Mesothelial cell of epicardium (in vitro differentiated cells): Measurements from ENCODE around the gene COX5B. TPM values are rescaled to one million over a fixed set of nuclear protein-coding genes. Genes with fewer than 3 reads are reported as not detected.
"Not testable (repeated sequence)": the region's sequence is repeated elsewhere in the genome, so short reads cannot be mapped to it uniquely, and the experiment has no call there.

Source experiments
- DNase-seq, 2 experiments: peaks; one replicate each; pipeline ENCODE4 v3.0.0; 2021; ENCODE audit warnings: low spot score in 2 of 2; ENCODE audit not compliant: unreplicated experiment in 2 of 2
- H3K27ac Mint-ChIP-seq: 2 replicates; pipeline ENCODE4 v1.8.0; 2021; ENCODE audit warnings: mixed read lengths
- H3K27me3 Mint-ChIP-seq: 2 replicates; pipeline ENCODE4 v1.8.0; 2021; ENCODE audit warnings: low read depth, mixed read lengths
- H3K36me3 Mint-ChIP-seq: 2 replicates; pipeline ENCODE4 v1.8.0; 2021; ENCODE audit warnings: mixed read lengths
- H3K4me1 Mint-ChIP-seq: 2 replicates; pipeline ENCODE4 v1.8.0; 2021; ENCODE audit warnings: mixed read lengths
- H3K4me3 Mint-ChIP-seq: 2 replicates; pipeline ENCODE4 v1.8.0; 2021; ENCODE audit warnings: mild to moderate bottlenecking, moderate library complexity, mixed read lengths
- H3K9me3 Mint-ChIP-seq: 2 replicates; pipeline ENCODE4 v1.8.0; 2021; ENCODE audit warnings: mixed read lengths
- CTCF ChIP-seq: fragments of 200-600 bp; sonication (generic); IDR thresholded peaks from one replicate; pipeline ENCODE4 v1.5.0; 2021; ENCODE audit warnings: antibody characterized with exemption; ENCODE audit not compliant: unreplicated experiment
- total RNA-seq: library from RNA; stranded (reverse); gene quantifications from 3 replicates; pipeline ENCODE4 v1.2.1, GENCODE V29; 2021

The COX5B gene
- total RNA-seq, 1 donor from 2014 or later, result 144 TPM

GRCh38 chr2:97678298-97678697 lies 32.4 kb downstream of the COX5B start:
- TF ChIP-seq CTCF, result no peak
- Mint-ChIP-seq H3K27ac (no peak overlapping the region), H3K4me1 (peaks cover 19% of the 10 kb centered on the region), H3K4me3 (no peak overlapping the region), H3K27me3 (no peaks in the 10 kb centered on the region), H3K36me3 (peaks cover 8% of the 10 kb centered on the region), H3K9me3 (peaks cover 35% of the 10 kb centered on the region)
- no peak for DNase-seq

DNA sequence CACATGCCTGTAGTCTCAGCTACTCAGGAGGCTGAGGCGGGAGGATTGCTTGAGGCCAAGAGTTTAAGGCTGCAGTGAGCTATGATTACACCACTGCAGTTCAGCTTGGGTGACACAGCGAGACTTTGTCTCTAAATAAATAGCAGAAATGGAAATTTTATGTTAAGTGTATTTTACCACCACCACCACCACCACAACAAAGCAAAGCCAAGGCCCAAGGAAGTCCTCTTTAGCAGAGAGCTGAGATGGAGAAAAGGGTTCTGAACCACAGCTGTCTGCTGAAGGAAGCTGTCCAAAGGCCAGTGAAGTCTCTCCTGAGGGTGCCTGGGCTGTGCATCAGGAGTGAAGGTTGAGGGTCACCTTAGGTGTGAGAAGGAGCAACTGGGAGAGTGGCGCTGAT lies 41.4 kb downstream of the COX5B start:
- H3K9me3 Mint-ChIP-seq, H3K27me3 Mint-ChIP-seq, H3K27ac Mint-ChIP-seq, H3K36me3 Mint-ChIP-seq, H3K4me3 Mint-ChIP-seq: not testable (repeated sequence)
- peak in 1 of 2 experiments; percentile 2 for DNase-seq
- peaks cover 15% of the 10 kb centered on the region for H3K4me1 Mint-ChIP-seq

GRCh38 chr2:97688062-97688827 lies 42.4 kb downstream of the COX5B start:
- TF ChIP-seq CTCF, result no peak

GRCh38 chr2:97691166-97691565 lies 45.3 kb downstream of the COX5B start:
- Mint-ChIP-seq H3K9me3 (peaks cover 9% of the 10 kb centered on the region), H3K27me3 (no peaks in the 10 kb centered on the region), H3K36me3 (no peaks in the 10 kb centered on the region), H3K4me1 (peaks cover 25% of the 10 kb centered on the region), H3K4me3 (no peak overlapping the region), H3K27ac (peak overlapping the region; percentile 15)
- TF ChIP-seq CTCF, result no peak
- peak in 1 of 2 experiments; percentile 35 for DNase-seq

More at GRCh38 chr2:97688062-97688827, 42.4 kb downstream of the COX5B start:
- Mint-ChIP-seq H3K27me3 (no peaks in the 10 kb centered on the region), H3K4me3 (no peak overlapping the region), H3K4me1 (peaks cover 15% of the 10 kb centered on the region), H3K27ac (peak overlapping the region; percentile 49), H3K36me3 (no peaks in the 10 kb centered on the region), H3K9me3 (peaks cover 5% of the 10 kb centered on the region)
- DNase-seq, result peak in 1 of 2 experiments; percentile 25

DNA sequence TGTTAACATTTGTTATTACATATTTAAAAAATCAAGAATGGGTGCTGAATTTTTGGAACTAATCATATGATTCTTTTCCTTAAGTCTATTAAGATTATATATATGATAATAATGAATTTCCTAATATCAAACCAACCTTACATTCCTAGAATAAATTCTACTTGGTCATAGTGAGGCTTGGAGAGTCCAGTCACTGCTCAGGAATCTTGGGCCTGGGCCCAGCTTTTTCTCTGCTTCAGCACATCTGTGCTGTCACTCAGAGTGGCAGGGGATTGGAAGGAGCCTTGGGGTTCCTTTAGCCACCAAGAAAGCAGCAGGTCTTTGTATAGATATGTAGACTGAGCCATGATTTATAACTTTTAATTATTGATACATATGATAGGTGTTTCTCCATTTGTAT lies 47.6 kb downstream of the COX5B start:
- H3K36me3 Mint-ChIP-seq, result no peaks in the 10 kb centered on the region
- TF ChIP-seq CTCF, result no peak
- H3K9me3 Mint-ChIP-seq, result peaks cover 9% of the 10 kb centered on the region
- no peaks in the 10 kb centered on the region for H3K27me3 Mint-ChIP-seq
- peaks cover 25% of the 10 kb centered on the region for H3K4me1 Mint-ChIP-seq
- H3K4me3 Mint-ChIP-seq, result no peak overlapping the region
- no peak overlapping the region for H3K27ac Mint-ChIP-seq
- DNase-seq, result no peak

DNA sequence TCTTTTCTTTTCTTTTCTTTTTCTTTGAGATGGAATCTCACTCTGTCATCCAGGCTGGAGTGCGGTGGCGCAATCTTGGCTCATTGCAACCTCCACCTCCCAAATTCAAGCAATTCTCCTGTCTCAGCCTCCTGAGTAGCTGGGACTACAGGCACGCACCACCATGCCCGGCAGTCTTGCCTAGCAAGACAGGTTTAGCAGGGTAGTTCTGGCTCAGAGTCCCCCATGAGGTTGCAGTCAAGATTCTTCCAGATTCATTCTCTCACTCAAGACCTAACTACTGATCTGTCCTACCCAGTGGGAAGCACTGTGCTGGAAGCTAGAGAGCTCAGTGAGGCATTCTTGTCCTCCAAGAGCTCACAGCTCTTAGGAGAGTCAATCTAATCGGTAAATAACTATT lies 49.9 kb downstream of the COX5B start:
- no peaks in the 10 kb centered on the region for H3K36me3 Mint-ChIP-seq
- no peak for TF ChIP-seq CTCF
- H3K4me3 Mint-ChIP-seq, result no peak overlapping the region
- peak overlapping the region; percentile 24 for H3K27ac Mint-ChIP-seq
- peak in 1 of 2 experiments; percentile 9 for DNase-seq
- peaks cover 9% of the 10 kb centered on the region for H3K9me3 Mint-ChIP-seq
- H3K27me3 Mint-ChIP-seq, result no peaks in the 10 kb centered on the region
- H3K4me1 Mint-ChIP-seq, result peaks cover 22% of the 10 kb centered on the region
